ENCODE results near the gene CAMTA1. TPM values are rescaled to one million over a fixed set of nuclear protein-coding genes. Genes with fewer than 3 reads are reported as not detected.
A peak's percentile ranks its signal among the peaks of the same experiment; 100 is the strongest.

CAMTA1 gene
- total RNA-seq, 1 donor from 2014 or later, result 68.9 TPM

- no peak for DNase-seq (ENCODE audit: low read depth)
Measured at GRCh38 chr1:7441143-7441841, 656.0 kb downstream of the CAMTA1 start.

GRCh38 chr1:7442036-7442435, 656.8 kb downstream of the CAMTA1 start:
- DNase-seq (ENCODE audit: low read depth), result no peak

- DNase-seq (ENCODE audit: low read depth), result no peak
Measured at GRCh38 chr1:7442918-7443317, 657.7 kb downstream of the CAMTA1 start.

GRCh38 chr1:7444363-7444762, 659.1 kb downstream of the CAMTA1 start:
- no peak for DNase-seq (ENCODE audit: low read depth)

GRCh38 chr1:7447093-7447492, 661.8 kb downstream of the CAMTA1 start:
- DNase-seq (ENCODE audit: low read depth), result no peak

- no peak for DNase-seq (ENCODE audit: low read depth)
Measured at GRCh38 chr1:7447736-7448135, 662.5 kb downstream of the CAMTA1 start.

- DNase-seq (ENCODE audit: low read depth), result no peak
Measured at GRCh38 chr1:7448986-7449385, 663.7 kb downstream of the CAMTA1 start.

GRCh38 chr1:7449750-7450149, 664.5 kb downstream of the CAMTA1 start:
- DNase-seq (ENCODE audit: low read depth), result no peak

- DNase-seq (ENCODE audit: low read depth), result no peak
Measured at GRCh38 chr1:7450838-7451237, 665.6 kb downstream of the CAMTA1 start.

- no peak for DNase-seq (ENCODE audit: low read depth)
Measured at GRCh38 chr1:7453038-7453437, 667.8 kb downstream of the CAMTA1 start.

- peak; percentile 45 for DNase-seq (ENCODE audit: low read depth)
Measured at GRCh38 chr1:7454052-7454815, 669.0 kb downstream of the CAMTA1 start.

- DNase-seq (ENCODE audit: low read depth), result peak; percentile 88
Measured at GRCh38 chr1:7454895-7455784, 669.9 kb downstream of the CAMTA1 start.

GRCh38 chr1:7455796-7456721, 670.8 kb downstream of the CAMTA1 start:
- no peak for DNase-seq (ENCODE audit: low read depth)

- no peak for DNase-seq (ENCODE audit: low read depth)
Measured at GRCh38 chr1:7456722-7457082, 671.4 kb downstream of the CAMTA1 start.

- no peak for DNase-seq (ENCODE audit: low read depth)
Measured at GRCh38 chr1:7457811-7458210, 672.6 kb downstream of the CAMTA1 start.

- DNase-seq (ENCODE audit: low read depth), result no peak
Measured at GRCh38 chr1:7458946-7459345, 673.7 kb downstream of the CAMTA1 start.

GRCh38 chr1:7459914-7460313, 674.7 kb downstream of the CAMTA1 start:
- no peak for DNase-seq (ENCODE audit: low read depth)

- DNase-seq (ENCODE audit: low read depth), result no peak
Measured at GRCh38 chr1:7460807-7461206, 675.6 kb downstream of the CAMTA1 start.

- DNase-seq (ENCODE audit: low read depth), result no peak
Measured at GRCh38 chr1:7462617-7463016, 677.4 kb downstream of the CAMTA1 start.

- DNase-seq (ENCODE audit: low read depth), result no peak
Measured at GRCh38 chr1:7463526-7463925, 678.3 kb downstream of the CAMTA1 start.

- DNase-seq (ENCODE audit: low read depth), result no peak
Measured at GRCh38 chr1:7464736-7465135, 679.5 kb downstream of the CAMTA1 start.

All from myocyte (in vitro differentiated cells).